Measurements from ENCODE around the gene CD200R1.

CD200R1 gene

GRCh38 chr3:113019182-113020137, 44.6 kb upstream of the CD200R1 start:
- ChIA-PET CTCF (interaction anchor here (0.6 to 0.8 kb wide), 4 partner anchors 16 to 377 kb away, joined by 3 to 5 read pairs (median 3); no protein-coding TSS in a partner anchor), POLR2A (interaction anchor here (0.7 to 1.4 kb wide), 6 partner anchors 9 to 628 kb away, joined by 3 to 8 read pairs (median 4); partner anchors contain the start of gene GTPBP8)
- Histone ChIP-seq H3K4me3 (ENCODE audit: low read depth, low read length) (peak overlapping the region; percentile 94), H3K27ac (ENCODE audit: extremely low read depth, low read depth, low read length) (peak overlapping the region; percentile 77), H3K4me1 (ENCODE audit: control insufficient read depth, insufficient read depth, low read length) (peaks cover 4% of the 10 kb centered on the region), H3K9me3 (ENCODE audit: control insufficient read depth, insufficient read depth, low read depth, low read length) (no peaks in the 10 kb centered on the region), H3K36me3 (ENCODE audit: control insufficient read depth in 2 of 2, insufficient read depth in 1 of 2, low read length in 2 of 2) (peaks cover 0 to 29% of the 10 kb centered on the region in 2 experiments; a peak in 1 of 3 replicates)
- TF ChIP-seq ZBTB26 (tag by site-specific recombination; optimal IDR thresholded peaks at IDR 0.05) (peak; percentile 74), ZNF223 (tag by site-specific recombination; IDR thresholded peaks at IDR 0.05) (no peak), ZNF488 (tag by site-specific recombination; IDR thresholded peaks at IDR 0.05) (no peak), KLF8 (tag by site-specific recombination; IDR thresholded peaks at IDR 0.05) (0 out of 2 replicates have a peak, but pooled peaks have one; percentile 61), SALL2 (tag by site-specific recombination; IDR thresholded peaks at IDR 0.05; ENCODE audit: borderline replicate concordance) (no peak), ZNF658 (tag by site-specific recombination; IDR thresholded peaks at IDR 0.05) (no peak), ZNF664 (tag by site-specific recombination; IDR thresholded peaks at IDR 0.05) (no peak), SETDB1 (IDR thresholded peaks at IDR 0.05; ENCODE audit: insufficient read length, low read length) (peak; percentile 37), ZNF544 (tag by site-specific recombination; IDR thresholded peaks at IDR 0.05) (no peak), ZNF202 (tag by site-specific recombination; IDR thresholded peaks at IDR 0.05; ENCODE audit: borderline replicate concordance) (no peak), YY2 (tag by site-specific recombination; IDR thresholded peaks at IDR 0.05) (no peak), KLF16 (tag by site-specific recombination; IDR thresholded peaks at IDR 0.05) (peak; percentile 80), ZNF341 (tag by site-specific recombination; IDR thresholded peaks at IDR 0.05; ENCODE audit: low read depth) (peak; percentile 80), ZNF140 (tag by site-specific recombination; IDR thresholded peaks at IDR 0.05) (no peak), BCL11A (tag by site-specific recombination; IDR thresholded peaks at IDR 0.05; ENCODE audit: low read depth) (no peak), GLIS2 (tag by site-specific recombination; IDR thresholded peaks at IDR 0.05) (peak; percentile 80), ZNF610 (tag by site-specific recombination; IDR thresholded peaks at IDR 0.05; ENCODE audit: borderline replicate concordance) (no peak), ZNF292 (tag by site-specific recombination; IDR thresholded peaks at IDR 0.05; ENCODE audit: borderline replicate concordance, low read depth) (no peak), HOXA7 (CRISPR knock-in tag; IDR thresholded peaks at IDR 0.05; ENCODE audit: borderline replicate concordance) (no peak), ZNF843 (tag by site-specific recombination; IDR thresholded peaks at IDR 0.05) (no peak), ZSCAN16 (tag by site-specific recombination; IDR thresholded peaks at IDR 0.05) (no peak), ZNF624 (tag by site-specific recombination; IDR thresholded peaks at IDR 0.05) (no peak), ZNF311 (tag by site-specific recombination; IDR thresholded peaks at IDR 0.05; ENCODE audit: borderline replicate concordance) (no peak), ZNF398 (tag by site-specific recombination; IDR thresholded peaks at IDR 0.05) (no peak; the same call in 1 of the 2 replicates), ZNF133 (tag by site-specific recombination; IDR thresholded peaks at IDR 0.05) (no peak), ZNF19 (tag by site-specific recombination; IDR thresholded peaks at IDR 0.05; ENCODE audit: low read depth) (no peak), ZBTB48 (tag by site-specific recombination; IDR thresholded peaks at IDR 0.05) (peak; percentile 87), ZFP37 (tag by site-specific recombination; IDR thresholded peaks at IDR 0.05) (peak; percentile 78; the same call in 1 of the 2 replicates), ZNF792 (tag by site-specific recombination; IDR thresholded peaks at IDR 0.05) (no peak), ZNF560 (tag by site-specific recombination; IDR thresholded peaks at IDR 0.05; ENCODE audit: borderline replicate concordance) (no peak), KLF9 (tag by site-specific recombination; IDR thresholded peaks at IDR 0.05; ENCODE audit: low read depth) (peak; percentile 66; the same call in 1 of the 2 replicates), FEZF1 (tag by site-specific recombination; IDR thresholded peaks at IDR 0.05) (no peak), AEBP2 (tag by site-specific recombination; IDR thresholded peaks at IDR 0.05; ENCODE audit: borderline replicate concordance) (no peak), ZNF555 (tag by site-specific recombination; conservative IDR thresholded peaks at IDR 0.05) (no peak)
